Liver (tissue), 9 donors: ENCODE results near the gene ZSCAN10. TPM values are rescaled to one million over a fixed set of nuclear protein-coding genes. Genes with fewer than 3 reads are reported as not detected.

Experiments
- DNase-seq: peaks from one replicate; pipeline ENCODE4 v3.0.0-alpha.2; 2017; ENCODE audit warnings: low spot score
- H3K27ac ChIP-seq, 2 donors: one replicate each; pipeline ENCODE4 v1.7.0; 2013; ENCODE audit warnings: inconsistent platforms in 2 of 2, low read length in 2 of 2, control low read depth in 1 of 2, low read depth in 1 of 2, mild to moderate bottlenecking in 1 of 2
- H3K27me3 ChIP-seq, 4 donors: one replicate each; pipeline versions ENCODE4 v1.6.1 to v1.7.0; 2013; ENCODE audit warnings: low read length in 3 of 4, inconsistent platforms in 1 of 4, mild to moderate bottlenecking in 1 of 4, moderate library complexity in 1 of 4; ENCODE audit not compliant: control insufficient read depth in 4 of 4, insufficient read depth in 4 of 4
- H3K36me3 ChIP-seq, 4 donors: one replicate each; pipeline versions ENCODE4 v1.6.1 to v1.7.0; 2013; ENCODE audit warnings: low read length in 3 of 4, mild to moderate bottlenecking in 3 of 4, low read depth in 1 of 4, moderate library complexity in 1 of 4; ENCODE audit not compliant: control insufficient read depth in 4 of 4, insufficient read depth in 3 of 4
- H3K4me1 ChIP-seq, 4 donors: one replicate each; pipeline versions ENCODE4 v1.6.1 to v1.7.0; 2013; ENCODE audit warnings: low read length in 3 of 4, mild to moderate bottlenecking in 3 of 4, moderate library complexity in 1 of 4; ENCODE audit not compliant: control insufficient read depth in 4 of 4, insufficient read depth in 4 of 4
- H3K4me3 ChIP-seq, 3 donors: one replicate each; pipeline versions ENCODE4 v1.6.1 to v1.7.0; 2013; ENCODE audit warnings: low read length in 3 of 3, control low read depth in 1 of 3, low read depth in 1 of 3, mild to moderate bottlenecking in 1 of 3
- H3K9ac ChIP-seq, 2 donors: one replicate each; pipeline ENCODE4 v1.7.0; 2013; ENCODE audit warnings: low read length in 2 of 2, mild to moderate bottlenecking in 2 of 2, moderate library complexity in 2 of 2, control low read depth in 1 of 2, low read depth in 1 of 2
- H3K9me3 ChIP-seq, 4 donors: one replicate each; pipeline versions ENCODE4 v1.6.1 to v1.7.0; 2013; ENCODE audit warnings: low read length in 3 of 4; ENCODE audit not compliant: control insufficient read depth in 4 of 4
- ATF3 ChIP-seq: IDR thresholded peaks from 2 replicates; pipeline ENCODE4 v1.6.1; 2016; ENCODE audit warnings: antibody characterized with exemption
- CTCF ChIP-seq: fragments of 150-350 bp; IDR thresholded peaks from 2 replicates; pipeline ENCODE4 v1.5.1; 2017; ENCODE audit warnings: improper control_type of control experiment, low read depth, low read length; ENCODE audit not compliant: missing input control
- FOXA1 ChIP-seq: IDR thresholded peaks from 2 replicates; pipeline ENCODE4 v1.6.1; 2016; ENCODE audit warnings: antibody characterized with exemption
- GABPA ChIP-seq, 2 donors: IDR thresholded peaks in 1 of 2; conservative IDR thresholded peaks in 1 of 2; 2 replicates each; pipeline ENCODE4 v1.6.1; 2016; ENCODE audit warnings: antibody characterized with exemption in 2 of 2, mild to moderate bottlenecking in 1 of 2, moderate library complexity in 1 of 2
- HNF4A ChIP-seq, 2 donors: conservative IDR thresholded peaks; 2 replicates each; pipeline ENCODE4 v1.6.1; 2016; ENCODE audit warnings: antibody characterized with exemption in 2 of 2, mild to moderate bottlenecking in 2 of 2
- JUND ChIP-seq, 2 donors: IDR thresholded peaks; 2 replicates each; pipeline ENCODE4 v1.6.1; 2016; ENCODE audit warnings: antibody characterized with exemption in 2 of 2
- MAX ChIP-seq: IDR thresholded peaks from 2 replicates; pipeline ENCODE4 v1.6.1; 2016; ENCODE audit warnings: antibody characterized with exemption
- NR2F2 ChIP-seq: IDR thresholded peaks from 2 replicates; pipeline ENCODE4 v1.6.1; 2016; ENCODE audit warnings: antibody characterized with exemption
- RAD21 ChIP-seq, 2 donors: IDR thresholded peaks; 2 replicates each; pipeline ENCODE4 v1.6.1; 2016; ENCODE audit warnings: antibody characterized with exemption in 2 of 2, mild to moderate bottlenecking in 2 of 2
- REST ChIP-seq: IDR thresholded peaks from 2 replicates; pipeline ENCODE4 v1.6.1; 2016; ENCODE audit warnings: antibody characterized with exemption, mild to moderate bottlenecking
- RXRA ChIP-seq, 2 donors: IDR thresholded peaks; 2 replicates each; pipeline ENCODE4 v1.6.1; 2017 to 2018; ENCODE audit warnings: antibody characterized with exemption in 2 of 2, mild to moderate bottlenecking in 1 of 2
- SP1 ChIP-seq: IDR thresholded peaks from 2 replicates; pipeline ENCODE4 v1.6.1; 2018; ENCODE audit warnings: antibody characterized with exemption, mild to moderate bottlenecking
- YY1 ChIP-seq: IDR thresholded peaks from 2 replicates; pipeline ENCODE4 v1.6.1; 2016; ENCODE audit warnings: antibody characterized with exemption, mild to moderate bottlenecking
- ZBTB33 ChIP-seq: IDR thresholded peaks from 2 replicates; pipeline ENCODE4 v1.6.1; 2016; ENCODE audit warnings: antibody characterized with exemption
- WGBS: extraction: QIAGEN DNeasy Blood & Tissue Kit; methylation state at CpG from one replicate; pipeline ENCODE4 v1.1.7; 2013; 5-methylcytosine and 5-hydroxymethylcytosine counted together
- polyA plus RNA-seq, 2 donors: library from polyadenylated mRNA; stranded (reverse) in 1 of 2; unstranded in 1 of 2; fragments of 200-250 nt in 1 of 2; fragments of >200 nt in 1 of 2; fragmentation: Nextera tagmentation in 1 of 2; extraction: Ambion mirVana in 1 of 2; gene quantifications; one replicate each; pipeline versions ENCODE4 v1.2.1 to v1.2.3, GENCODE V29; 2013 to 2015
- total RNA-seq, 2 donors: library from RNA; depleted of rRNA; stranded (reverse); fragments of >200 nt; gene quantifications; one replicate each; pipeline ENCODE4 v1.2.3, GENCODE V29; 2014
- donor health status: healthy.
- donor health status: healthy.
- donor health status: healthy.
- donor health status: healthy.
- donor health status: healthy.

The ZSCAN10 gene
- total and polyA plus RNA-seq, 4 donors: not detected

- Histone ChIP-seq H3K9me3 (no peaks in the 10 kb centered on the region), H3K36me3 (peaks cover 0 to 17% (median 7%) of the 10 kb centered on the region in 4 donors), H3K27ac (peak overlapping the region; percentile 69 to 96), H3K4me3 (peak overlapping the region; percentile 77 to 83 (median 79)), H3K4me1 (peaks cover 0 to 25% (median 20%) of the 10 kb centered on the region in 4 donors), H3K9ac (peak overlapping the region; percentile 92 to 94), H3K27me3 (no peaks in the 10 kb centered on the region)
- TF ChIP-seq RAD21 (IDR thresholded peaks at IDR 0.05): no peak
- no peak for TF ChIP-seq JUND (IDR thresholded peaks at IDR 0.05)
- TF ChIP-seq ZBTB33: no peak
- TF ChIP-seq ATF3: no peak
- TF ChIP-seq REST: no peak
- no peak for TF ChIP-seq CTCF
- TF ChIP-seq SP1: no peak
- no peak for TF ChIP-seq GABPA (IDR thresholded peaks at IDR 0.05 in 1 of 2, conservative IDR thresholded peaks at IDR 0.05 in 1 of 2)
- no peak for TF ChIP-seq NR2F2
- TF ChIP-seq RXRA (IDR thresholded peaks at IDR 0.05): no peak
- no peak for TF ChIP-seq FOXA1
- no peak for DNase-seq
- WGBS: under 1% methylated on average over 43 of the region's 43 CpGs
Measured at GRCh38 chr16:3135126-3135715, 36.1 kb upstream of the ZSCAN10 start.

- WGBS: under 1% methylated on average over 63 of the region's 63 CpGs
- peaks cover 0 to 17% (median 7%) of the 10 kb centered on the region in 4 donors for H3K36me3 ChIP-seq
- H3K27ac ChIP-seq: peak within 1 kb of the TSS; percentile 96 to 97
- peak; percentile 91 for DNase-seq
- H3K27me3 ChIP-seq: no peaks in the 10 kb centered on the region
- H3K9ac ChIP-seq: peak within 1 kb of the TSS; percentile 95 to 99
- no peaks in the 10 kb centered on the region for H3K9me3 ChIP-seq
- H3K4me3 ChIP-seq: peak within 1 kb of the TSS; percentile 83 to 100 (median 100)
- peaks cover 0 to 32% (median 27%) of the 10 kb centered on the region in 4 donors for H3K4me1 ChIP-seq
- TF ChIP-seq ATF3: no peak
- TF ChIP-seq JUND (IDR thresholded peaks at IDR 0.05): peak in 1 of 2 donors; percentile 27
- no peak for TF ChIP-seq FOXA1
- TF ChIP-seq NR2F2: no peak
- TF ChIP-seq ZBTB33: no peak
- no peak for TF ChIP-seq MAX
- TF ChIP-seq YY1: peak; percentile 63
- TF ChIP-seq HNF4A (conservative IDR thresholded peaks at IDR 0.05): no peak
- TF ChIP-seq REST: peak; percentile 53
- peak; percentile 81 to 94 for TF ChIP-seq GABPA (IDR thresholded peaks at IDR 0.05 in 1 of 2, conservative IDR thresholded peaks at IDR 0.05 in 1 of 2)
Measured at GRCh38 chr16:3134338-3135125, 35.4 kb upstream of the ZSCAN10 start, which contains the start of gene ZNF213. TSS of gene ZNF213 (plus strand) at chr16:3135029. CDS start at chr16:3137281, 2,252 bp downstream.
